ENCODE measurements around the gene TNFRSF4.

Gene TNFRSF4

DNA sequence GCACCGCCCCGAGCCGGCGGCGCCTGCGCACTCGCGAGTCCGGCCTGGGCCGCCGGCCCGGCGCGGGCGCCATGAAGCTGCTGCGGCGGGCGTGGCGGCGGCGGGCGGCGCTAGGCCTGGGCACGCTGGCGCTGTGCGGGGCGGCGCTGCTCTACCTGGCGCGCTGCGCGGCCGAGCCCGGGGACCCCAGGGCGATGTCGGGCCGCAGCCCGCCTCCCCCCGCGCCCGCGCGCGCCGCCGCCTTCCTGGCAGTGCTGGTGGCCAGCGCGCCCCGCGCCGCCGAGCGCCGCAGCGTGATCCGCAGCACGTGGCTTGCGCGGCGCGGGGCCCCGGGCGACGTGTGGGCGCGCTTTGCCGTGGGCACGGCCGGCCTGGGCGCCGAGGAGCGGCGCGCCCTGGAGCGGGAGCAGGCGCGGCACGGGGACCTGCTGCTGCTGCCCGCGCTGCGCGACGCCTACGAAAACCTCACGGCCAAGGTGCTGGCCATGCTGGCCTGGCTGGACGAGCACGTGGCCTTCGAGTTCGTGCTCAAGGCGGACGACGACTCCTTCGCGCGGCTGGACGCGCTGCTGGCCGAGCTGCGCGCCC lies 18.3 kb upstream of the TNFRSF4 start, which contains the start of gene B3GALT6:
B3GALT6 (plus strand) TSS at position 30 of the 588 bp plus-strand sequence; CDS start at position 72, 42 bp downstream.
- no peak for DNase-seq

DNA sequence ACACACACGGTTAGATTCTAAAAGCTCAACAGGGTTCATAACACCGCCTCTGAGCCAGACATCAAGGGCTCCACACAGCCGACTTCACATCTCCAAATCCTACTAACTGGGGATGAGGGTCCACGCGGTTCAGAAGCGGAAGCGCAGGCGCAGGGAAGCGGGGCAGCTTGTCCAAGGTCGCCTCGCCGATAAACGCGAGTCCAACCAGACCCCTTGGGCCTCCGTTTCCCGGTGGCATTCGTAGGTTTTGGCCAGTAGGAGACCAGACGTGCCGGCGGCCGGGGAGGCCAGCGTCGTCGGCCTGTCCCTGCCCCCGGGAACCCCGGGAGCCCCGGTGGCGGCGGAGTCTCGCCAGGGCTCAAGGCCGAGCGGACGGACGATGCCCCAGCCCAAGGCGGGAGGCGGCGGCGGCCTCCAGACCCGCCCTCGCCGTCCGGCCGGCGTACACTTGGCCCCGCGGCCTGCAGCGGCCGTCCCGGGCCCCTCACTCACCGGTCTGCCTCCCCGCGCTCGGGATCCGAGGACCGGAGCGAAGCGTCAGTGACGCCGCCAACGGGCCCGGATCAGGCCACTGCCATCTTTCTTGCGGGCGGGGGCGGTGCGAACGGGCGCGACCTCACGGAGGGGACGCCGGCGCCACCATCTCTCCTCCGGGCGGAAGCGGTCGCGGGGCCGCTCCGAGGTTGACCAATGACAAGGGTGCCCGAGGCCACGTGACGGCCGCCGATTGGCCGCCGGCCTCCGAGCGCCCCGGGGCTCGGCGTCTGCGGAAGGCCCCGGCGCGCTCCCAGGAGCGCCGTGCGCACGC lies 17.7 kb upstream of the TNFRSF4 start, which contains the start of gene SDF4:
SDF4 (minus strand) TSS at position 602 of the 808 bp plus-strand sequence. CDS start 3,229 bp downstream, outside the sequence.
- DNase-seq = peak; percentile 98

DNA sequence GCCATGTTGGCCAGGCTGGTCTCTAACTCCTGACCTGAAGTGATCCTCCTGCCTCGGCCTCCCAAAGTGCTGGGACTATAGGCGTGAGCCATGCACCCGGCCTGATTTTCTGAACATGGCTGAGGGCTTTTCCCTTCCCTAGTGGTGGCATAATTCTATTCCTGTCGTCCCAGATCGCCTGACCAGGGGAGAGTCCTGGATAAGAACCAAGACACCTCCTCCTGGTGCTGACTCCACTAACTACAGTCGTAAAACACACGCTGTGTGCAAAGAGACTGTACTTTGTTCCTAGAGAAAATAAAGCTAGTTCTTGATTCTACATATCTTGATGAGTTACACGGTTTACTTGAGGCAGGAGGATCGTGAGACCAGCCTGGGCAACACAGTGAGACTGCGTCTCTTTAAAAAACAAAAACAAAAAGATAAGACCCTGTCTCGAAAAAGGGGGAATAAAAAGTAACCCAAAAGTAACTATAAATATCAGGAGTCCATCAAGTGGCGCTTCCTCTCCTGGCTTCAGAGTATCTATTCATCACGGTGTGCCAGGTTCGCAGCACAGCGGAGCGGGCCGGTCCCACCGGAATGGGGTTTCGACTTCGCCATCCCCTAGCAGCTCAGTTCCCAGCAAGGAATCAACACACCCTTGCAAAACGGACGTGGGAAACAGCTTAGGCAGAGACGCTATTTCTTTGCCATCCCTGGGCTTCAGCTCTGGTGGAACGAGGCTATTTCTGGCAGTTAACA lies 16.9 kb upstream of the TNFRSF4 start:
- DNase-seq = no peak

DNA sequence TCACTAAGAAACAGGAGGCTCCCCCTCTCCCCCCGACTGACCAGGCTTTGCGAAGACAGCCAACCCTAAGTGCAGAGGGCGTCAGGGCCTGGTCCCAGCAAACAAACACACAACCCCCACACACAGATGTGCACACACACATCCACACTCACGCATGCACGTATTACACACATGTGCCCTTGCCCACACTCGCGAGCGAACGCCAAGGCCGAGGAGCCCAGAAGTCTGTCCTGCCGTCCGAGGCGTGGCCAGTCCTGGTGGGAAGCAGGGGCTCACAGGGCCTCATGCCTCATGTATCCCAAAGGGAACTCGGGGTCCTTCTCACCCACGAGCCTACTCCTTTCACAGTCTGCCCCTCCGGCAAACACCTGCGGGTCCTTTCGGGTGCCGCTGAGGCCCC lies 15.8 kb upstream of the TNFRSF4 start:
- DNase-seq = no peak

DNA sequence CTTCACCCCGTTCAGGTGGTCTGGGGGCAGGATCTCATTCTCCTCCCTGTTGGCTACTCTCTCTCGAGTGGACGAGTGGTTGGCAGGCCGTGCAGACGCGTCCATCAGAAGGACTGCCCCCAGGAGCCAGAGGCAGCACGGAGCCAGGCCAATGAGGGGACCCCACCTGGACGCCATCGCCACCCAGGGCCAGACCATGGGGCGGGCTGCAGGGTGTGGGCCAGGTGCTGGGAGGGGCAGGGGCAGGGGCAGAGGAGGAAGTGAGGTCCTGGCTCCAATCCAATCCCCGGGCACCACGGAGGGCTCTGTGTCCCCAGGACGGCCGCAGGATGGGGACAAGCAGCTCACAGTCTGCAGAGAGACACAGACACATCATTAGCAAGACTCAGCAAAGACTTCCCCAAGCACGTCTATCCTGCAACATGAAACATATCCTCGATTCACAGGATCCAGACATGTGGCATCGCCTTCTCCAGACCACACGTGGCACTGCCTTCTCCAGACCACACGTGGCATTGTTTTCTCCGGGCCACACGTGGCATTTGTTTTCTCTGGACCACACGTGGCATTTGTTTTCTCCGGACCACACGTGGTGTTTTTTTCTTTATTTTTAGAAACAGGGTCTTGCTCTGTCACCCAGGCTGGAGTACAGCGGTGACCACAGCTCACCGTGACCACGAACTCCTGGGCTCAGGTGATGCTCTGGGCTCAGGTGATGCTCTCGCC lies 14.8 kb upstream of the TNFRSF4 start:
- no peak for DNase-seq

DNA sequence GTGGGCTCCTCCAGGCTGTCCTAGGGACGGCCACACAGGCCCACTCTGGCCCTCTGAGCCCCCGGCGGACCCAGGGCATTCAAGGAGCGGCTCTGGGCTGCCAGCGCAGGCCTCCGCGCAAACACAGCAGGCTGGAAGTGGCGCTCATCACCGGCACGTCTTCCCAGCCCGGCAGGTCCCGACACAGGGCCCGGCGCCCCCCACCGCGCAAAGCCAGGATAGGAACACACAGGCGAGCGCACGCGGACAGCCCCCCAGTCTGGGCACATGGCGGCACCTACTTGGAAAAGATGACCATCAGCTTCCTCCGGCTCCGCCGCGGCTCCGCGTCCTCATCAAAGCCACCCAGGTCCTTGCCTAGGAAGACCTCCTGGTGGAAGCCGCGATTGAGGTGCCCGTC lies 14.2 kb upstream of the TNFRSF4 start:
- DNase-seq = no peak

DNA sequence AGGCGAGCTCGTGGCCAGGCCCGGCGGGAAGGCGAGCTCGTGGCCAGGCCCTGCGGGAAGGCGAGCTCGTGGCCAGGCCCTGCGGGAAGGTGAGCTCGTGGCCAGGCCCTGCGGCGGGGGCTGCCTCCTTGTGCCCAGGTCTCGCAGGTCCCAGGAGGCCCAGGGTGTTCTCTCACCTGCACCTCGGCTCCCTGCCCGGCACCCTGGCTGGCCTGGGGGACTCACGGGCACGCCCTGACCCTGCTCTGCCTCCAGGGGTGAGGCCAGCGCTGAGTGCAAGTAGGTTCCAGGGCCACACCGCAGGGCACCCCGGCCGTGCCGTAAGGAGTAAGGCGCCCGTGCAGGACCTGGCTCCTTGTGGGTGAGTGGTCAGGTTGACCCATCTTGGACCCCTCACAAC lies 13.4 kb upstream of the TNFRSF4 start:
- DNase-seq = no peak

DNA sequence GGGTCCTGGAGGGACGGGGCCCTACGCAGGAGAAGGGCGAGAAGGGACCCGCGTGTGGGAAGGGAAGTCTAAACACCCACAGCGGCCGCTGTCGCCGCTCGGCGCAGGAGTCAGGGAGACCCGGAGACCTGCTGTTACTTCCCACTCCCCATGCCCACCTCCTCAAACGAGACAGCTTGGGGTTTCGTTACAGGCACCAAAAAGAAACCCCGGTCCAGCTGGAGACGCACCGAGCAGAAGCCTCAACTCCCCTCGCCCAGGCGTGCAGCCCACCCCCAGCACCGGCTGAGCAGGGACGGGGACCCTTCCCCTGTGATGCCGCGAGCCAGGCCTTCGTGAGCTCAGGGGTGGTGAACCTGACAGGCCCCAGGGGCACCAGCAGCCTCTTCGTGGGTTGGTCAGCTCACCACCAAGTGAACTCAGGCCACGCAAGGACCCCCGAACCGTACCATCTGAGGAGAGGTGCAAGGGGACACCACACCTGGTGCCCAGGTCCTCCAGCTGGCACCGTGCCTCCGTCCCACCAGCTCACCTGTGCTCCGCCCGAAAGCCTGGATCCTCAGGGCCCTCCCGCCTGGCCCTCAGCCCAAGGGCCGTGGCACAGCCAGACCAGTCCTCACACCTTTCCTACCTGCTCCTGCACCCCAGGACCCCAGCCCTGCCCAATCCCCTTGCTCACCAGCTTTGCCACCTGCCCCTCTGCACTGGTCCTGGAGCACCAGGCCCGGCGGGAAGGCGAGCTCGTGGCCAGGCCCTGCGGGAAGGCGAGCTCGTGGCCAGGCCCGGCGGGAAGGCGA lies 12.8 kb upstream of the TNFRSF4 start:
- no peak for DNase-seq

DNA sequence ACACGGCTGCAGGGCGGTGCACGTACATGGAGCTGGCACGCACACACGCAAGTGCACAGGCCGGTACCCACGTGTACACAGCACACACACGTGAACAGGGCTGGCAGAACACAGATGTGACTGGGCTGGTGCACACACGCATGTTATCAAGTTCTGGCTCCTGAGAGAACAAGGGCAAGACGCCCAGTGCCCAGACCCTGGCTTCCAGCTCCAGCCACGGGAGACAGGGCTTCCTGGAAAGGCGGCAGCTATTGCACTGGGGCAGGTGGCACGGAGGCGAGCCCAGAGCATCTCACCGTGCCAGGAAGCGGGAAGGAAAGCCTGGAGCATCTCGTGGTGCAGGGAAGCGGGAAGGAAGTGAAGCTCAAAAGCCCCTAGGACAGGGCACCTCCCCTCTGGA lies 12.0 kb upstream of the TNFRSF4 start:
- no peak for DNase-seq

DNA sequence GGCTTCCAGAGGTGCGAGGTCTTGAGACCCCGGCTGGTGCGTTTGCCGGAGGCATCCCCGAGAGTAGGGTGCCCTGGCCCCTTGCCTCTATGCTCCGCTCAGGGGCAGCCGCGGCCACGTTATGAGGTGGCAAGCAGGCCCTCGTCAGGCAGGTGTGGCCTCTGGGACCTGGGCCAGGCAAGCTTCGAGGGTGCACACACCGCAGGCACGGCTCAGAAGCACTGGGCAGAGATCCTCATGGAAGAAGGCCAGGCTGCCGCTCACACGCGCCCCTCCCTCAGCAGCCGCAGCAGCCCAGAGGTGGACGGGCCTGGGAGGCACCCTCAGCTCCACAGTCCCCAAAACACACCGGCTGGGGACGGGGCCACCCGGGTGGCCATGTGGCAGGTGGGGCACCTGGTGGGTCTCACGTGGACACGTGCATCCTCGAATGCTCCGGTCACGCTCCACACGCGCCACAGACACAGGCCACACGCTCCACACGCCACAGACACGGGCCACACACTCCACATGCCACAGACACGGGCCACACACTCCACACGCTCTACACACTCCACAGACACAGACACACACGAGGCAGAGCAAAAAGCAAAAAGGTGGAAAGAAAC lies 11.4 kb upstream of the TNFRSF4 start:
- no peak for DNase-seq

DNA sequence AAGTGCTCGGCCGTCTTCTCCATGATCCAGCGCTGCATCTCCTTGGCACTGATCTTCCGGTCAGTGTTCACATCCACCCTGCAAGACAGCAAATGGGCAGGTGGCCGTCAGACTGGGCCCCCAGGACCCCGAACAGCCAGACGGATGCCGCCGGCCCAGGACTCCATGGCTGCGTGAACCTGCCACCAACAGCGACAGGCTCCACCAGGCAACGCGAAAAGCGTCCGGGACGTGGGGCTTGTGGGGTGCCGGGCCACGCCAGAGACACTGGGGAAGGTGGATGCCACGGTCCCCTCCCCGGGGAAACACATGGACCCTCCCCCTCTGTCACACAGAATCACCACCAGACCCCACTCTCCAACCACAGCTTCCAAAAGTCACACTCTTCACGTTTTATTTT lies 9.9 kb upstream of the TNFRSF4 start:
- no peak for DNase-seq

DNA sequence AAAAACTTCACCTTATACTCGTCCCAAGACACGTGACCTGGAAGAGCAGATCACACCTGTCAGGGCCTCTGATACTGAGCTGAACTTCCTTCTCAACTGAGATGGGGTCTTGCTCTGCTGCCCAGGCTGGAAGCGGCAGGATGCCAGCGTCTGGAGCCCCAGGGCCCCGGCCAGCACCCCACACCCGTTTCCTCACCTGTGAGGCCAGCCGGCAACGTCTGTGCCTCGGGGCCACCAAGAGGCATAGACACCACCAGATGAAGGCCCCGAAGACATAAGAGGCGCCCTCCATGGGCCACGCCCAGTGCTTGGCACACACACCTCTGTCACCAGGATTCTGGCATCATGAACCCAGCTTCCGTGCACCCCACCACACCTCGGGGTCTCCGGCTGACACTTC lies 9.4 kb upstream of the TNFRSF4 start:
- no peak for DNase-seq

DNA sequence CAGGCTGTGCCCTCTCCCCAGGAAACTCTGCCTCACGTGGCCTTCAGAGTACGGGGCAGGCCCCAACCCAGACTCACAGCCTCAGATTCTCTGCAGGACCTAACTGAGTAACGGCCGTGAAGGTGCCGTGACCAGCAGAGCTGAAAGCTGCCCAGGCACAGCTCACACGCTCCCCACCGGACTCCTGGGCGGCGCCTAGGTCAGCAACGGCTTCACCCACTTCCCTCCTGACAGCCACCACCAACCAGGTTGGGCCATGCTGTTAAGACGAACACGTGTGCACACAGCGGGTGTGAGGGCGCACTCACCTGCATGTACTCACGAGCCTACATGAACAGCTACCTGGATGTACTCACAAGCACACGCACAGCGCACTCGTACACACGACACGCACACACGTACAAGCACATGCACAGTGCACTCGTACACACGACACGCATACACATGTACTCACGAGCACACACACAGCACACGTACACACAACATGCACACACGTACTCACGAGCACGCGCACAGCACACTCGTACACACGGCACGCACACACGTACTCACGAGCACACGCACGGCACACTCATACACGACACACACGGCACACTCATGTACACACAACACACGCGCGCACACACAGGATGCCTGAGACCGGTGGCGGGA lies 8.7 kb upstream of the TNFRSF4 start:
- no peak for DNase-seq

DNA sequence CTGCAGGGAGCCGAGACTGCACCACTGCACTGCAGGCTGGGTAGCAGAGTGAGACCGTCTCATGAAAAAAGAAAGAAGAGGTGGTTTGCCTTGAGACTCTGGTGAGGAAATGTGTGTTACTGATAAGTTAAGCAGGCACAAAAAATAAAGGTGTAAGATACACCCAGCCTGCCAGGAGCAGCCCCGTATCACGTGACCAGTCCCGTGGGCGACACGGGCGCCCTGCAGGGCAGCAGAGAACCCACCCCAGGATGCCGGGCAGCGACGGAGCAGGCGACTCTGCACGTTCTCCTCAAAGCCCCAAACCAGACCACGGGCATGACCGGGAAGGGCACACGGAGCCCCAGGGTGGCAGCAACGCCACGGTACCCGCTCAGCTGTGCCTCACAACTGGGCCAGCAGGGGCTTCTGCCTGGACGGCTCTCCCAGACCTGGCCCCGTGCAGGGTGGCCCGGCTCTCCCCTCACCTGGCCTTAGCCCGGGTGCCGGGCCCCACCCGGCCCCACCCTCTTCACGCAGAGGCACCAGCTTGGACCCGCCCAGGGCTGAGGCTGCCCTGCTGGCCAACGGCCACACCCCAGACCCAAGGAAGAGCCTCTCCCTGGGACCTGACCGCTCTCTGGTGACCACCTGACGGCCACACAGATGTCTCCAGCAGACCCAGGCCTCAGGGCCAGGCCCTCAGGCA lies 8.1 kb upstream of the TNFRSF4 start:
- DNase-seq = no peak

DNA sequence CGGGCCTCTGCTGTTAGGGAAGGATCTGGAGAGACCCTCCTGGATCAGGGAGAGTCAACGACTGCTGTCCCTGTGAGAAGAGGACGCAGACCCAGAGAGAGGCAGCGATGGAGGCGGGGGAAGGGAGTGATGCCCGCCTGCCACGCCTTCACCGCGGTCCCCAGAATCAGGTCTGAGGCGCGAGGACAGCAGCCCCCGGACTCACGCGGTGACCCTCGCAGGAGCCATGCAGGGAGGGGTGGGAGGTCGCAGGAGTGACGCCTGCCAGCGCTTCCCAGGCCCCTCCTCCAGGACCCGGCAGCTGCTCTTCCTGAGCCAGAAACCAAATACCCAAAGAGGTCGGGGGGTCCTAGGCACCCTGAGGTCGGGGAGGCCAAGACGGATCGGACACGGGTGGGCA lies 6.2 kb upstream of the TNFRSF4 start:
- DNase-seq = no peak

DNA sequence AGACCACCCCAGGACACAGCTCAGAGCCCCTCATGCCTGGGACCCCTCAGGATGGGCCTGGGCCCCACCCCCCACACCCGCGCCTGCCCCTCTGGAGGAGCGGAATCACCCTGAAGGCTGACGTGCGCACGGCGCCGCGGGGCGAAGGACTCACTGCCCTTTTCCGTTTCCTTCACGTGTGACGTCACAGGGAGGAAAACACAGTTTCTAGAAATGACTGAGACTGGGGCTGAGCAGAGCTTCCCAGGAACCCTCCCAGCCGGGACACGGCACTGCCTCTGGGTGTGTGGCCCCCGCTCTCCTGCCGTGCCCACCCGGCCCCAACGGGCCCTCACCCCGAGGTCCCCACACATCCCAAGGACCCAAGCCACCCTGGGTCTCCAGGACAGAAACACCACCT lies 5.4 kb upstream of the TNFRSF4 start:
- DNase-seq = peak; percentile 65

DNA sequence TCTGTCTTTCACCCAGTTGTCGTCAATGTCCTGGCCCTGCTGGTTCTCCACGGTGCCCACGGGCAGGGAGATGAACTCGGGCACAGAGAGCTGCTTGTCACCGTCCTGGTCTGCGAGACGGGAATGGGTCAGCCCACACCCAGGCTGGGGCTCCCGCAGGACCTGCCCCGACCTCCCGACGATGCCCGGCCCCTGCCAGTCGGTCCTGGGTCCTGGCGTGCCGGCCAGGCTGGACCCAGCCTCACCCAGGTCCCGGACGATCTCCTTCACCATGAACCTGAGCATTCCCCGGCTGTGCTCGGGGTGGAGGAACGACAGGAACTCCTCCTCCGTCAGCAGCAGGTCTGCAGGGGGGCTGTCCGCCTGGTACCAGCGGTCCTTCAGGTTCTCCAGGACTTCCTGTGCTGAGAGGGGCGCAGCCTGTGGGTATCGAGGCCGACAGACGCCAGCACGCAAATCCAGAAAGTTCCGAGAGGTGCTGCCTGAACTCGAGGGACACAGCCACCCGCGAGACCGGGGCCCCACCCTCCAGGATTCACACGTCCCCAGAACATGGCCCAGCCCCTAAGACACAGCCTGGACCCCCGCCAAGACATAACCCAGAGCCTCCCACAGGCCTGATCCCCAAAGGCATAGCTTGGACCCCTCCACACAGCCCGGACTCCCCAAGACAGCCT lies 4.7 kb upstream of the TNFRSF4 start:
- no peak for DNase-seq

DNA sequence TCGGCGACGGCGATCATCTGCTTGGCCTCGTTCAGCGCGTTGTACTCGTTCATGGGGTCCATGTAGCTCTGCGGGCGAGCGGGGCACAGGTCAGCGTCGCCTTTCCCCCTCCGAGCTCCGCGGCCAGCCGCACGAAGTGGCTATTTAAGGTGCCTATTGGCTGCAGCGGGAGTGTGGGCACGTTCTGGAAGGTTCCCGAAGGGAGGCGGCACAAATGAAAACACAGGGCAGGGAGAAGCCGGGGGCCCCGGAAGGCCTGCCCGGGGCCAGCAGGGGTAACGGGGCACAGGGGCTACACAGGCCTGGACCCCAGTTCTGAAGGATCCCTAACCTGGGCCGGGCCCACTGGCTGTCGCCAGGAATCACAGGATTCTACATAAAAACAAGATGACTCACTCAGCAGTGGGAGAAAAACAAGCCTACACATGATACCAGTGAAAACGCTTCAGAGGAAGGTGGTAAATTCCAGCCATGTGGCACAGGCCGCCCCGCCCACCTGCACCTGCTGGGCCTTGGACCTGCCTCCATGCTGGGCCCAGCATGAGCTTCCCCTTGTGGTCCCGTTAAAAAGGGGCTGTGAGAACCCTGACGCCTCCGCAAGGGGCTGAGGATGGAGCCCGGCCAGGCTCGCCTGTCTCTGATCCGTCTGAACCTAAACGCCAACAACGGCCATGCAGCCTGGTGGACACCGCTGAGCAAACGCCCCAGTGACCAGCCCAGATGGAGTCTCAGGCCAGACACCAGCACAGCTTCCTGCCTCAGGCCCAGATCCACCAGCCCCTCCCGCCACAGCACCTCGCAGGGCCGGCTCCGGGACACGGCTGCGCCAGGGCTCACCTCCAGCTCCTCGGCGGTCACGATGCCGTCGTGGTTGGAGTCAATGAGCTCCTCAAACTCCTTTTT lies 3.9 kb upstream of the TNFRSF4 start:
- peak; percentile 67 for DNase-seq
